PC-3 (cell line): ENCODE measurements around the gene CST8.

Experiments used
- CTCF ChIP-seq: fragments of 300-600 bp; sonication (generic); conservative IDR thresholded peaks from 2 replicates; pipeline ENCODE4 v1.5.1; 2017; ENCODE audit warnings: antibody characterized with exemption, low read depth, mild to moderate bottlenecking, low read length
- EZH2 ChIP-seq: fragments of 300-600 bp; sonication (generic); IDR thresholded peaks from one replicate; pipeline ENCODE4 v1.6.1; 2017; ENCODE audit warnings: antibody characterized with exemption, mild to moderate bottlenecking, low read length; ENCODE audit not compliant: unreplicated experiment

DNA sequence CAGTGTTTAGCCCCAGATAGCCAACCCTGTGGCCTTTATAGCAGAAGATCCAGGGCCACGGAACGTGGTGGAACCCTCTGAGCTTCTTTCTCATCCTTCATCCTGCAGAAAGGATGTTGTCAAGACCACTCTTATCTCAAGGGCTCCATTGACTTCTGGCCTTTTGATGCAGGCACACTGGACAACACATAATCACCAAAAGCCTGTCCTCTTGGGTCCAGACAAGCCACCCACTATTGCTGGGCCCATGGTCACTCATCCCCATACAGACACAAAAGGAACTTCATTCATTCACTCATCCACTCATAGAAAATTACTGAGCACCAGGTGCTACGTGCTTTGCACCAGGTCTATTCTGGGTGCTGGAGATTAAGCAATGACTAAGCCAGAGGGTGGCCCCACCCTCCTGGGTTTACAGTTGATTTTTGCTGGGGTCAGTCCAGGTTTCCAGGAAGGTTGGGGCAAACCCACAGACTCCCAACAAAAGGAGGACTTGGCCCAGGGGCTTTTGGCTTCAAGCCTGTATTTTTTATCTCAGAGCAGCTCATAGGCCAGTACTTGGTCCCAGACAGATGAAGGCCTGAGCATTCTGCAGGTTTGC is 2.4 kb downstream of the CST8 start:
- no peak for TF ChIP-seq CTCF
- TF ChIP-seq EZH2: no peak
